ENCODE results near the gene EPS8L1. TPM values are rescaled to one million over a fixed set of nuclear protein-coding genes. Genes with fewer than 3 reads are reported as not detected.

The EPS8L1 gene
- total and polyA plus RNA-seq, 2 of the 4 experiments (the other 2 are of a cell fraction) = 0.90 to 2.9 TPM

DNA sequence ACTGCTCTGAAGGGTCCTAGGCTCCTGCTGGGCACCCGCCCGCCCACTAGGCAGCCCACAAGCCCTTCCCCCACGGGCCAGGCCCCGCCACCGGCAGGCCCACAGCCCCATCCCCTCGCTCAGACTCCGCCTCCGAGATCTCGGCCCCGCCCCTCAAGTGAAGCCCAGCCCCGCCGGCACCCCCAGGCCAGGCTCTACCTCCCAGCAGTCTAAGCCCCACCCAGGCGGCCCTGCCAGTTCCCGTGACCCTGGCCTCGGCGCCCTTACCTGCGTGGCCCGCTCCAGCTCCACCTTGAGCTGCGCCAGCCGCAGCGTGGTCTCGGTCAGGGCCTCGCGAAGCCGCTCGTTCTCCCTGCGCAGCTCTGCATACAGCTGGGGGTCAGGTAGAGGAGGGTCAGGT, 16.3 kb downstream of the EPS8L1 start:
- H2AK5ac ChIP-seq (ENCODE audit: low read depth, low read length) = no peak overlapping the region
- dilution Hi-C loops (cut with HindIII; ENCODE audit: low sequenced_read_pairs, unreplicated experiment) (no loop called here), intact Hi-C loops (cut with micrococcal nuclease) (no loop called here), in situ Hi-C loops (cut with MboI; ENCODE audit: low sequenced_read_pairs) (no loop called here)
- 84% methylated on average over 16 of the region's 27 CpGs; no CpG with 5 or more reads in 1 of the 2 experiments for WGBS, 2 experiments (ENCODE audit: extremely low coverage in 2 of 2, insufficient read length in 1 of 2)
- H3K4ac ChIP-seq (ENCODE audit: low read depth, low read length) = no peak overlapping the region
- no peaks in the 10 kb centered on the region for H3K9me3 ChIP-seq (ENCODE audit: control insufficient read depth, insufficient read depth, low read length)
- H3K9me1 ChIP-seq (ENCODE audit: insufficient read depth, low read length) = no peaks in the 10 kb centered on the region; the same call in 1 of the 2 replicates
- H2AK9ac ChIP-seq (replicated peaks; ENCODE audit: low read depth, low read length, poor library complexity) = no peak overlapping the region
- no peak overlapping the region for H2AFZ ChIP-seq (replicated peaks; ENCODE audit: low read length, poor library complexity)
- H3K18ac ChIP-seq (ENCODE audit: low read depth, low read length) = no peak overlapping the region
- no peak overlapping the region for H3K9ac ChIP-seq (ENCODE audit: low read depth, low read length)
- no peak for DNase-seq
- no peak overlapping the region for H4K5ac ChIP-seq (ENCODE audit: low read depth, low read length)
- ATAC-seq (ENCODE audit: low read depth) = no peak
- peaks cover 26% of the 10 kb centered on the region for H4K20me1 ChIP-seq (ENCODE audit: insufficient read depth, low read length)
- no peaks in the 10 kb centered on the region for H3K27me3 ChIP-seq (ENCODE audit: control insufficient read depth, insufficient read depth, low read length)
- no peak overlapping the region for H4K91ac ChIP-seq (ENCODE audit: insufficient read depth, low read depth, low read length)
- TF ChIP-seq CTCF (conservative IDR thresholded peaks at IDR 0.05; ENCODE audit: low read depth, low read length) (no peak), SMC3 (IDR thresholded peaks at IDR 0.05; ENCODE audit: low read depth, low read length) (no peak), CEBPB (IDR thresholded peaks at IDR 0.05; ENCODE audit: low read depth, low read length) (no peak), BHLHE40 (IDR thresholded peaks at IDR 0.05; ENCODE audit: low read depth, low read length) (no peak)
- no peak overlapping the region for H2BK5ac ChIP-seq (ENCODE audit: low read depth, low read length, poor library complexity, severe bottlenecking)
- H2BK120ac ChIP-seq (ENCODE audit: low read depth, low read length) = no peak overlapping the region
- no peak overlapping the region for H2BK15ac ChIP-seq (ENCODE audit: low read depth, low read length)
- H4K8ac ChIP-seq (ENCODE audit: low read depth in 2 of 2, low read length in 2 of 2) = no peak overlapping the region
- no peak overlapping the region for H3K4me2 ChIP-seq (ENCODE audit: low read depth, low read length)
- ChIA-PET POLR2A (ENCODE audit: unreplicated experiment) (no interaction called here), CTCF (no interaction called here)
- H3K4me1 ChIP-seq (ENCODE audit: control insufficient read depth, insufficient read depth, low read length) = peaks cover 6% of the 10 kb centered on the region; the same call in 1 of the 2 replicates
- no peak overlapping the region for H3K14ac ChIP-seq (replicated peaks; ENCODE audit: low read depth, low read length)
- peaks cover 0 to 12% of the 10 kb centered on the region in 2 experiments; a peak in 2 of 4 replicates for H3K79me1 ChIP-seq (ENCODE audit: low read depth in 1 of 2, low read length in 2 of 2)
- H3K27ac ChIP-seq (ENCODE audit: insufficient read depth, low read length) = no peak overlapping the region
- H3K36me3 ChIP-seq (ENCODE audit: control insufficient read depth, insufficient read depth, low read length) = peaks cover 29% of the 10 kb centered on the region
- H3K56ac ChIP-seq (ENCODE audit: extremely low read depth, insufficient read depth, low read length) = no peak overlapping the region
- no peak overlapping the region for H2BK20ac ChIP-seq (ENCODE audit: low read depth, low read length)
- H3K23ac ChIP-seq (ENCODE audit: low read depth, low read length) = no peak overlapping the region
- BruUV-seq (replicated peaks) = no TSS peak
- H3K4me3 ChIP-seq (ENCODE audit: insufficient read depth, low read depth, low read length) = no peak overlapping the region
